Common myeloid progenitor, CD34-positive (primary cell): ENCODE results near the gene WDR45.

Source experiments
- CTCF ChIA-PET: fragments of 350-600 bp; sonication (Branson Sonifier 250); formaldehyde crosslinking; loops from one replicate; lab custom pipeline; 2021; ENCODE audit warnings: antibody characterized with exemption; lab: Charles Lee
- POLR2A ChIA-PET: fragments of 350-600 bp; sonication (Branson Sonifier 250); formaldehyde crosslinking; loops from one replicate; lab custom pipeline; 2021; ENCODE audit warnings: antibody characterized with exemption; lab: Charles Lee
- DNase-seq, 3 donors: peaks; one replicate each; pipeline versions ENCODE4 v3.0.0 to v3.0.0-alpha.2; 2013
- H3K27ac ChIP-seq, 2 experiments: 1 replicate in 1 of 2; 2 replicates in 1 of 2; pipeline ENCODE4 v1.7.0; 2013; ENCODE audit warnings: inconsistent platforms in 2 of 2, low read length in 2 of 2, mild to moderate bottlenecking in 2 of 2, low read depth in 1 of 2, moderate library complexity in 1 of 2; ENCODE audit not compliant: severe bottlenecking in 2 of 2, insufficient read depth in 1 of 2, poor library complexity in 1 of 2
- H3K27me3 ChIP-seq, 5 experiments: replicated peaks in 2 of 5; 1 replicate in 3 of 5; 2 replicates in 2 of 5; pipeline versions ENCODE4 v1.6.1 to v1.7.0; 2013; ENCODE audit warnings: low read length in 4 of 5, mild to moderate bottlenecking in 2 of 5, moderate library complexity in 2 of 5, inconsistent platforms in 1 of 5; ENCODE audit not compliant: insufficient read depth in 5 of 5, control insufficient read depth in 4 of 5
- H3K36me3 ChIP-seq, 4 experiments: 1 replicate in 2 of 4; 2 replicates in 2 of 4; pipeline versions ENCODE4 v1.6.1 to v1.7.0; 2013; ENCODE audit warnings: low read length in 3 of 4, control low read depth in 1 of 4, mild to moderate bottlenecking in 1 of 4; ENCODE audit not compliant: control insufficient read depth in 4 of 4, insufficient read depth in 4 of 4
- H3K4me1 ChIP-seq, 4 experiments: 1 replicate in 3 of 4; 2 replicates in 1 of 4; pipeline versions ENCODE4 v1.6.1 to v1.7.1; 2013; ENCODE audit warnings: low read length in 3 of 4, mild to moderate bottlenecking in 3 of 4, control low read depth in 1 of 4, inconsistent platforms in 1 of 4, moderate library complexity in 1 of 4; ENCODE audit not compliant: control insufficient read depth in 4 of 4, insufficient read depth in 4 of 4; ENCODE audit errors: control extremely low read depth in 1 of 4
- H3K4me3 ChIP-seq, 7 experiments: 1 replicate in 4 of 7; 2 replicates in 3 of 7; pipeline versions ENCODE4 v1.5.1 to v1.7.0; 2013; ENCODE audit warnings: mild to moderate bottlenecking in 7 of 7, low read length in 6 of 7, moderate library complexity in 6 of 7, inconsistent platforms in 2 of 7, low read depth in 2 of 7, control low read depth in 1 of 7; ENCODE audit not compliant: insufficient read depth in 4 of 7, control insufficient read depth in 1 of 7; ENCODE audit errors: extremely low read depth in 1 of 7
- H3K9me3 ChIP-seq, 5 experiments: 1 replicate in 4 of 5; 2 replicates in 1 of 5; pipeline versions ENCODE4 v1.6.1 to v1.7.1; 2013; ENCODE audit warnings: low read length in 4 of 5, mild to moderate bottlenecking in 2 of 5, inconsistent platforms in 1 of 5, low read depth in 1 of 5, moderate library complexity in 1 of 5; ENCODE audit not compliant: control insufficient read depth in 4 of 5, insufficient read depth in 2 of 5; ENCODE audit errors: control extremely low read depth in 1 of 5
- WGBS: methylation state at CpG from one replicate; pipeline ENCODE4 v1.1.5; 2013; ENCODE audit not compliant: insufficient coverage; 5-methylcytosine and 5-hydroxymethylcytosine counted together

The WDR45 gene

DNA sequence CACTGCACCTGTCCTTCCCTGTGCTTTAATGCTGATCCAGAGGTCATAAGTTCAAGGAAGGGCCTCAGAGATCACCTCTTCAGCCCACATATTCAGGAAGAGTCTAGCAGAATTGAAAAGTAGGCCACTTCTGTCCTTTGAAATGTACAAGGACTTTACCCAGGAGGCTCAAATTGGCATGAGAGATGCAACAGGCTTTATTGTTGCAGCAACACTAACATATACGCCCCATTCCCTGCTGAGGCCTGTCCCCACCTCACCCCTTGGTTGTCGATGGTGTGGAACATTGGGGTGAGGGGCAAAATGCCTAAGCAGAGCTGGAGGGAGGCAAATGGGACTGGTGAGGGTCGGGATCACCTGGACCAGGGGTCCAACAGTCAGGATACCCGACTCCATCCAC, 8.7 kb downstream of the WDR45 start:
- H3K9me3 ChIP-seq = no peaks in the 10 kb centered on the region
- CTCF ChIA-PET = no interaction called here
- POLR2A ChIA-PET = no interaction called here
- peaks cover 0 to 16% (median 7%) of the 10 kb centered on the region in 4 experiments for H3K4me1 ChIP-seq
- no peak overlapping the region for H3K27ac ChIP-seq
- WGBS = 100% methylated on average over 2 of the region's 4 CpGs
- H3K36me3 ChIP-seq = peaks cover 0 to 9% (median 3%) of the 10 kb centered on the region in 4 experiments
- no peak for DNase-seq
- H3K27me3 ChIP-seq = no peaks in the 10 kb centered on the region
- no peak overlapping the region for H3K4me3 ChIP-seq

DNA sequence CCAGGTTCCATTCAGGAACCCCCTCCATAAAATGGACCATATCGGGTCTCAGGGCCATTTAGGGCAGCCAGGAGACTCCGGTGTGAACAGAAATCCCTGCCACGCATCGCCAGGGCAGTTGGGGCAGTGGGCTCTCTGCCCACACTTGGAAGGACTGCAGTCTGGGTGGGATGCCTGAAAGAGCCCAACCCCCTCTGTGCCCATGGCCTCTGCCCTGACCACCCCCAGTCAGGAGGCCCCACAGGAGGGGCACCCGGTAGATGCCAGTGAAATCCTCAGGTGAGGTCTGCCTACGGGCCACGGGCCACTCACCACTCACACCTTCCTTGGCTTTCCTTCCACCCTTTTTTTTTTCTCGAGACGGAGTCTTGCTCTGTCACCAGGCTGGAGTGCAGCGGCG, 10.6 kb downstream of the WDR45 start:
- ChIA-PET CTCF (no interaction called here), POLR2A (no interaction called here)
- Histone ChIP-seq H3K4me3 (no peak overlapping the region), H3K9me3 (no peaks in the 10 kb centered on the region), H3K27ac (no peak overlapping the region), H3K4me1 (peaks cover 0 to 12% (median 6%) of the 10 kb centered on the region in 4 experiments), H3K27me3 (no peaks in the 10 kb centered on the region), H3K36me3 (peaks cover 0 to 14% (median under 1%) of the 10 kb centered on the region in 4 experiments)
- WGBS = 90% methylated on average over 11 of the region's 11 CpGs
- no peak for DNase-seq

DNA sequence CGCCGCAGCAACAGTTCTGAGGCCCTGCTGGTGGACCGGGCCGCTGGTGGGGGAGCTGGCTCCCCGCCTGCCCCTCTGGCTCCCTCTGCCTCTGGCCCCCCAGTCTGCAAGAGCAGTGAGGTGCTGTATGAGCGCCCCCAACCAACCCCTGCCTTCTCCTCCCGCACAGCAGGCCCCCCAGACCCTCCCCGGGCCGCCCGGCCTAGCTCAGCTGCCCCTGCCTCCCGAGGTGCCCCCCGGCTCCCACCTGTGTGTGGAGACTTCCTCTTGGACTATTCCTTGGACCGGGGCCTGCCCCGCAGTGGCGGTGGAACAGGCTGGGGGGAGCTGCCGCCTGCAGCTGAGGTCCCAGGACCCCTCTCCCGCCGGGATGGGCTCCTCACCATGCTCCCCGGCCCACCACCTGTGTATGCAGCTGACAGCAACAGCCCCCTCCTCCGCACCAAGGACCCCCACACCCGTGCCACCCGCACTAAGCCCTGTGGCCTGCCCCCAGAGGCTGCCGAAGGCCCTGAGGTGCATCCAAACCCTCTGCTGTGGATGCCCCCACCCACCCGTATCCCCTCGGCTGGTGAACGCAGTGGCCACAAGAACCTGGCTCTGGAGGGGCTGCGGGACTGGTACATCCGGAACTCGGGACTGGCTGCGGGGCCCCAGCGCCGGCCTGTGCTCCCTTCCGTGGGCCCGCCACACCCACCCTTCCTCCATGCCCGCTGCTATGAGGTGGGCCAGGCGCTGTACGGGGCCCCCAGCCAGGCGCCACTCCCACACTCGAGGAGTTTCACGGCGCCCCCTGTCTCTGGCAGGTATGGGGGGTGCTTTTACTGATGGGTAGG, 12.2 kb downstream of the WDR45 start:
- CTCF ChIA-PET = interaction anchor here (0.9 kb wide), 1 partner anchor 11 kb away, joined by 3 read pairs; no protein-coding TSS in a partner anchor
- no peaks in the 10 kb centered on the region for H3K27me3 ChIP-seq
- peaks cover 0 to under 1% (median 0%) of the 10 kb centered on the region in 4 experiments for H3K4me1 ChIP-seq
- no peak overlapping the region for H3K27ac ChIP-seq
- H3K36me3 ChIP-seq = peaks cover 0 to 18% (median under 1%) of the 10 kb centered on the region in 4 experiments
- WGBS = 85% methylated on average over 22 of the region's 41 CpGs
- H3K4me3 ChIP-seq = no peak overlapping the region
- no peak for DNase-seq
- no peaks in the 10 kb centered on the region for H3K9me3 ChIP-seq
- POLR2A ChIA-PET = no interaction called here

DNA sequence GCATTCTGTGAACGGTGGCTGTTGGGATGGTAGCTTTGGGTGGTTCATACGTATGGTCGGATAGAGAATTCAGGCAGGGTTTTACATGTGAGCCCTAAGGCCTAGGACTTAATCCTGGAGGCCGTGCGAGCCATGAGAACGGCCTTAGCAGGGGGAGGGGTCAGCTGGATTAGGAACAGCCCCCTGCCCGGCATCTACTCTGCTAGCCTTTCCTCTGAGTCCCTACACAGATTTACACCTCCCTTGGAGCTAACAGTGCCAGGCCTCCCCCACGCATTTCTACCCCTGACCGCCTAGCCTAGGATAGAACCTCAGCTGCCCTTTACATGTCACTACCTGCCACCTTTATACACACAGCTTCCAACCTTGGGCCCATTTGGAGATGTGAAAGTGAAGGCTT, 13.0 kb downstream of the WDR45 start:
- Histone ChIP-seq H3K4me1 (no peaks in the 10 kb centered on the region), H3K36me3 (peaks cover 0 to 22% (median 3%) of the 10 kb centered on the region in 4 experiments), H3K4me3 (no peak overlapping the region), H3K27ac (no peak overlapping the region), H3K27me3 (no peaks in the 10 kb centered on the region), H3K9me3 (no peaks in the 10 kb centered on the region)
- 90% methylated on average over 4 of the region's 9 CpGs for WGBS
- CTCF ChIA-PET = interaction anchor here (0.9 kb wide), 1 partner anchor 10 kb away, joined by 3 read pairs; no protein-coding TSS in a partner anchor
- DNase-seq = no peak
- POLR2A ChIA-PET = no interaction called here

DNA sequence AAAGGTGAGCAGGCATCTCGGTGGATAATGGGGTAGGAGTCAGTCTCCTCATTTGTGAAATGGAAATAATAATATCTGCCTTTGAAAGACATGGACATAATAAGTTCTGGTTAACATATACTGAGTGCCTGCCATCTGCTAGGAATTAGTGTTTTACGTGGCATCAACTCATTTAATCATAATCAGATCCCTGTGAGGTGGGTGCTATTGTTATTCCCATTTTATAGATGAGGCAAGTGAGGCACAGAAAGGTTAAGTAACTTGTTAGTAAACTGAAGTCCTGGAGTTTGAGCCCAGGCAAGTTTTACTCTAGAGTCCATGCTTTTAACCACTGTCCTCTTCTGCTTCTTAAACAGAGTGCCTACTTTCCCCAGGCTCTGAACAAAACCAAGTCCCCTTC, 13.4 kb downstream of the WDR45 start:
- Histone ChIP-seq H3K27me3 (no peaks in the 10 kb centered on the region), H3K9me3 (no peaks in the 10 kb centered on the region), H3K27ac (no peak overlapping the region), H3K4me1 (no peaks in the 10 kb centered on the region), H3K4me3 (no peak overlapping the region), H3K36me3 (peaks cover 0 to 22% (median 3%) of the 10 kb centered on the region in 4 experiments)
- DNase-seq = no peak
- ChIA-PET CTCF (interaction anchor here (0.9 kb wide), 1 partner anchor 10 kb away, joined by 3 read pairs; no protein-coding TSS in a partner anchor), POLR2A (no interaction called here)
- WGBS = no CpG with 5 or more reads among the region's 2 CpGs

DNA sequence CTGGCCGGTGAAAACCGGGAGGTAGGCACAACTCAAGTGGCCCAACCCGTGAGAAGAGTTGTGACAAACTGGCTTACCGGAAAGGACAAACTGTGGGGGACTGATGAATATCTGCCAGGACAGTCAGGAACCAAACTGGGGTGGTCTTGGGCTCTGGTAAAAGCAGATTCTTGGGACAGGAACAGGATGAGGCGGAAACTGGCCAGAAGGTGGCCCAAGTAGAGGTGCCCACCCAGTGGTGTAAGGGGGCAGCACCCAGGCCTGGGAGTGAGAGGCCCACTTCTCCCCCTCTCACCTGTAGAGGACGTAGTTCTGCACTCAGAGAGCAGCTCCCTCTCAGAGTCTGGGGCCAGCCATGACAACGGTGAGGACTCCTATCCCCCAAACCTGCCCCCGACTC, 15.0 kb downstream of the WDR45 start:
- peaks cover 0 to 22% (median 3%) of the 10 kb centered on the region in 4 experiments for H3K36me3 ChIP-seq
- no peak overlapping the region for H3K4me3 ChIP-seq
- ChIA-PET CTCF (no interaction called here), POLR2A (no interaction called here)
- no peaks in the 10 kb centered on the region for H3K4me1 ChIP-seq
- 83% methylated on average over 4 of the region's 8 CpGs for WGBS
- no peak for DNase-seq
- no peak overlapping the region for H3K27ac ChIP-seq
- no peaks in the 10 kb centered on the region for H3K27me3 ChIP-seq
- no peaks in the 10 kb centered on the region for H3K9me3 ChIP-seq

DNA sequence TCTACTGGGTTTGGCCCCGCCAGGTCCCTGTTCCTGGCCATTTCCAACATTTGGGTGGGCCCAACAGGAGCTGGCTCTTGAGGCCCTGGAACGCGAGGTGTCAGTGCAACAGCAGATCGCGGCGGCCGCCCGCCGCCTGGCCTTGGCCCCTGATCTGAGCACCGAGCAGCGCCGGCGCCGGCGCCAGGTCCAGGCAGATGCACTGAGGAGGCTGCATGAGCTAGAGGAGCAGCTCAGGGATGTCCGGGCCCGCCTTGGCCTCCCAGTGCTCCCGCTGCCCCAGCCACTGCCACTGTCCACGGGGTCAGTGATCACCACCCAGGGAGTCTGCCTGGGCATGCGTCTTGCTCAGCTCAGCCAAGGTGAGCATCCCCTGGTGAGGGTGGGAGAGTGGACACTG, 15.4 kb downstream of the WDR45 start:
- no peaks in the 10 kb centered on the region for H3K27me3 ChIP-seq

More for the DNA sequence above, 15.4 kb downstream of the WDR45 start:
- WGBS = 93% methylated on average over 14 of the region's 20 CpGs
- Histone ChIP-seq H3K27ac (no peak overlapping the region), H3K36me3 (peaks cover 0 to 22% (median 3%) of the 10 kb centered on the region in 4 experiments), H3K9me3 (no peaks in the 10 kb centered on the region), H3K4me1 (no peaks in the 10 kb centered on the region), H3K4me3 (no peak overlapping the region)
- POLR2A ChIA-PET = no interaction called here
- CTCF ChIA-PET = no interaction called here
- DNase-seq = no peak
